Islet of Langerhans (tissue), 1 donor: Measurements from ENCODE around the gene C4orf36.

Experiments
- FAIRE-seq: peaks from one replicate; lab custom pipeline; 2011; peaks lifted over from hg19 to GRCh38; lab: Jason Lieb, UNC

Gene C4orf36, protein sequence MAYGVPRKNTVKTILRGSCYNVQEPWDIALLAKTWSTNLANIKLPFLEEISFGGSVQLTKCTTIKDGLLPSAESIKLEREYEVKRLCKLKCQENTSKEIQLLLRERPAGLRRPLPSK

DNA sequence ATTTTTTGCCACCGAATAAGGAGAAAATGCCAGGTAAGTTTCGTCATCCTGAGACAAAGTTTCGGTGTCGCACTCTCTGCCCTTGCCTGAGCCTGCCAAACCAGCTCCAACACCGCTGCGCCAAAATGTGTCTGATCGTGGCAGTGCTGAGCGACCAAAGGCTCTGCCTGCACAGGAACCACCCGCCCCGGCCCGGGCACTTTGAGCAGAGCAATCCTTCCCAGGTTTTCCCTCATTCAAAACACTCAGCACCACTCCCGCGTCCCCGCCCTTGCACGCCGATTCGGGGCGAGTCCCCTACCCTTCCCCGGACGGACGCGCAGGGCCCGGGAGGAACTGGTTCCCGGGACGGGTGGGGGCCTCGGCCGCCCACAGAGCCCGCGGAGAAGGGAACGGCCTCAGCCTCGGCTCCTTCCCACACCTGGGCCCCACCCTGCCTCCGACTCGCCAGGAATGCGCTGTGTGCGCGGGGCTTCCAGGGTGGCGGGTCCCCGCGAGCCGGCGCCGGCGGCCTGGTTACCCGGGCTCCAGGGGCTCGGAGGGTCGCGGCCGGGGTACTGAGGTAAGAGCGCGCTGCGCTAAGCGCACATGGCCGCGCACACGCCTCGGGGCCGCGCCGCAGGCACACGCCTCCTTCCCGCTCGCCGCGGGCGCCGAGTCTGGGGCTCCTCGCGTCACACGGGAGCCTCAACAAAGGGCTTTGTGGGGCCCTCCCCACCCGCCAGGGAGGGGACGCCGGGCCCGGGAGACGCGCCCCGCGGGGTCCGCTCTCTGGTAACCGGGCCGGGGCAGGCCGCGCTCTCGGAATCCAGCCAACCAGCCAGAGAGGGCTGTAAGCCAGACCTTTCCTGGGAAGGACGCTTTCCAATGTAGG is at the start of gene C4orf36:
TSS of gene C4orf36 (minus strand) at position 661 of the 874 bp plus-strand sequence. CDS start 902 bp downstream, outside the sequence.
- no peak for FAIRE-seq

- FAIRE-seq = no peak
Measured at GRCh38 chr4:86940920-86941460, 48.8 kb upstream of the C4orf36 start.

GRCh38 chr4:86939729-86940575 is 47.7 kb upstream of the C4orf36 start:
- no peak for FAIRE-seq

DNA sequence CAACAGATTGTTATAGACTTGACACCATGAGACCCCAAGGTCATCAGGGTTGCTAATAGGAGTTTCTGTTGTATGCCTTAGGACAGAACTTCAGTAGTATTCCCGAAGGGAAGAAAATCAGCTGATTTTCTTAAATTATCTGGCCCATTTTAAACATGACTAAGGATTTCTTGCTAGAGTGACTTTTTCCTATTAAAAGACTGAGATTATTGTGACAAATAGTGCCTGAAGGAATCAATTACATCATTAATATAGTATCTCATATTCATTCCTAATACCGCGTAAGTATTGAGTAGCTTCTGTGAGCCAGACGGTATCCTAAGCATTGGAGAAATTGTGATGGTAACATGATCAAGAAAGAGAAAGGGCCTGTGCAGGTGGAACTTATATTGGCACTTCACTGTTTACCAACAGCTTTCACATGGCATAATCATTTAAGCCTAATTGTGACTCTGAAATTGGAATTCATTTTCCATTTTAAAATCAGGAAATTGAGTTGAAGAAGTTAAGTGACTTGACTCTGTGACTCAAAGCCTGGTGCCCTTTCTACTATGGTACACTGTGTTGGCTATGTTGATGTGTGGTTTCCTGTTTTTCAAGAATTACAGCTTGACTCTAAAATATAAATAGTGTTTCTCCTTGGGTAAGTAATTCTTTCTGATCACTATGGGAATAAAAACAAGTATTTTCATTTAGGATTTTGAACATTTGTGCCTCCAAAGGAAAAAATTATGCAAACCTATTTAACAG is 46.7 kb upstream of the C4orf36 start:
- no peak for FAIRE-seq

- no peak for FAIRE-seq
Measured at GRCh38 chr4:86935853-86936733, 43.9 kb upstream of the C4orf36 start.

DNA sequence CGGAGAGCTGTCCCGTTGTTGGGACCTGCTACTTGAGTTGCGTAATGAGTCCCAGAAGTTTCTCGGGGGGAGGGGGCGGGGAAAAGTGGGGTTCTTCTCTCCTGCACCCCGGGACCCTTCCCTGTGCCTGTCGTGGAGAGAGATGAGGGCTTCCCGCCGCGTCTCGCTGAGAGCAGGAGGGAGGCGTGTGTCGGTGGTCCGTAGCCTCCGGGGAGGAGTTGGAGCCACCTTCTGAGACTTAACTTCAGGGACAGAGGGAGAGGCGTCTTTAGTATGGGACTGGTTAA is 43.3 kb upstream of the C4orf36 start:
- no peak for FAIRE-seq

DNA sequence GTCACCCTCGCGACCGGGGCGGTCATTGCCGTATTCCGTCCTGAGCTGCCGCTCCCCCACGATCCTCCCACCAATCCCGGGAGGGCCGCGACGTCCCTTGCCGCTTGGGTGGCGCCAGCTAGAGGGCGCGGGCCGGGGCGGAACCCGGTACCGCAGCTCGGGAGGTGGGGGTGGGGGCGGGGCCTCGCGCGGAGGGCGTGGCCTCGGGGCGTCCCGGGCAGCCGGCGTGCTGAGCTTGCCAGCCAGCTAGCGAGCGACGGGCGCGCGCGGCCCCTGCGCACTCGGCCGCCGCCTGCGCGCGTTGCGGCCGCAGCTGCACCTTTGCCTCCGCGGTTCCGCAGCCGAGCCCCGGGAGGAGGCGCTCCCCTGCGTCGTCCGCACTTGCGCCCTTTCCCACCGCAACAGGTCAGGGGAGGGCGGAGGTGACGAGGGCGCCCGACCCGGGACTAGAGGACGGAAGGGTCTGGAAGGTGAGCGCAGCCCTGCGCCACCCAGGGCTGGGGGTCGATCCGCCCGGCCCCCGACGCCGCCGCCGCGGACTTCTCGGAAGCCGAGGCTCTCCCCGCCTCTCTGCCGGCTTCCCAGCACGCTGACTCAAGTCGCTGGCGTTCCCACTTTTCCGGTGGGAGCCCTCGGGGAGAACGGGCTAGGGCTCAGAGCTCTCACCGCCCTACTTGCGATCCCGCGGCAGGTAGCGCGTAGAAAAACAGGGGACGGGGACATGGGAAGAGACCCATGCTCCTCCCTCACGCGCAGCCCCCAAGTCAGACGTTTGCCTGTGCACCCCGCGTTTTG is 42.7 kb upstream of the C4orf36 start, which contains the start of gene AFF1:
TSS of gene AFF1 (plus strand) at position 241 of the 795 bp plus-strand sequence. CDS start 13,523 bp downstream, outside the sequence.
- FAIRE-seq = no peak

DNA sequence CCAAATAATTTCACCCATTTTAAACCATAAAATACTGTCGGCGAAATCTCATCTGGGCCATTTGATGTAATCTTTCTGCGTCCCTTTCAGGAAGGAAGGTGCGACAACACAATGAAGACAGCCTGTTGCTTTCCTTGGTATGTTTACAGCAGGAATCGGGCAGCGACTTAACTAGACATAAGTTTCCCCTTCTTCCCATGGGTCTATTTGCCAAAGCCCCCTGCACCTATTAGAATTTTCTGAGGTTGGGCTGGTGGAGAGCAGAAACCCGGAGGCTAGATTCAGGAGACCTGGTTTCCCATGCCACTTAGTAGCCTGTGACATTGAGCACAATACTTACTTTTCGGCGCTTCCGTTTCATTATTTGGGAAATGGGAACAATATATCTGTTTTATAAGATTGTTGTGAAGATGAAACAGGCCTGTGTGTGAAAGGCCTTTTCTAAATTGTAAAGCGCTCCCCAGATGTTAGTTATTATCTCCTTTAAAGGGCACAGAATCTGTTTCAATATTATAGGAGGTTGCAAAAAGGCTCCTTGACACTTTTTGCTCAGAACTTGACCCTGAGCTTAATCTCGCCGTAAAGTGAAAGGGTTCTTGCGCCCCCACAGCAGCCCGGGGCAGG is 42.0 kb upstream of the C4orf36 start:
- peak; percentile 61 for FAIRE-seq

GRCh38 chr4:86928400-86929255 is 36.4 kb upstream of the C4orf36 start:
- no peak for FAIRE-seq

DNA sequence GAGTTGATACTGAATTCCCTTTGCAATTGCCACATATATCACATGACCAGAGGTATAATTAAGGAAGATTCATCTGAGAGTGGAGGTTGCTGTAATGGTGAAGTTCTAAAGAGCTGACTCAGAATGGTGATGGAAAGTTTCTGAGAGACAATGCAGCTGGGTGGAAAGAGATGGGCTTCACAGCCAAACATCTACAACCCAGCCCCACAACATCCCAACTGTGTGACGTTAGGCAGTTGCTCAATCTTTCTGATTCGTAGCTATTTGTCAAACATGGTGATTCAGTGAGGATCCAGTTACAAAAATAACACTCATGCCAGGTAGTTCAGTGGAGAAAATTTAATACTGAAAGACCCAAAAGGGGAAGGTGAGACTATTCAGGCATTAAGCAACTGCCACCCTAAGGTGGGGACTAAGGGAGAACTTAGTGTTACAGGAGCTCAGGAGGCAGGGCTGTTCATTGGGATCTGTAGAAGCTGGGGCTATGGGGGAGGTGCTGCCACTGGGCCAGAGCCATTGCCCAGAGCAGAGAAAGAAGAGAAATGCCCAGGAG is 35.7 kb upstream of the C4orf36 start:
- no peak for FAIRE-seq

DNA sequence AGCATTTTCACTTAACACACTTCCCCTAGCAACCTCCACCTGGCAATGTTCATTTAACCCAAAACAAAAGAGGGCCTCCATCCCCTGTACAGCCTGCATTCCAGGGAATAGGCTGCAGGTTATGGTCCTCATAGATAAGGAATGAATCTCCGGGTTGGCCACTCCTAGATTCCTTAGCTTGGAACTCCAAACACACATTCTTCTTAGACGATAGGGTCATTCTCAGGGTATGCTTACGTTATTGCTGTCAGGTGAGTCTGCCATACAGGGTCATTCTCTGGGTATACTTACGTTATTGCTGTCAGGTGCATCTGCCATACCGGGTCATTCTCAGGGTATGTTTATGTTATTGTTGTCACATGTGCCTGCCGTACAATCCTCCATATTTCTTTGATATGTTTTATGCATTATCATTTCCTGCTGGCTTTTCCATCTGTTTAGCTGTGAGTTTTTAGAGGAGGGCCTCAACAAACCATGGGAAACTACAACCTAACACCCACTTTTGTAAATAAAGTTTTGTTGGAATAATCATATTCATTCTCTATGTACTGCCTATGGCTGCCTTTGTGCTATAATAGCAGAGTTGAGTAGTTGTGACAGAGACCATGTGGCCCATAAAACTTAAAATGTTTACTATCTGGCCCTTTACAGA is 34.3 kb upstream of the C4orf36 start:
- no peak for FAIRE-seq

DNA sequence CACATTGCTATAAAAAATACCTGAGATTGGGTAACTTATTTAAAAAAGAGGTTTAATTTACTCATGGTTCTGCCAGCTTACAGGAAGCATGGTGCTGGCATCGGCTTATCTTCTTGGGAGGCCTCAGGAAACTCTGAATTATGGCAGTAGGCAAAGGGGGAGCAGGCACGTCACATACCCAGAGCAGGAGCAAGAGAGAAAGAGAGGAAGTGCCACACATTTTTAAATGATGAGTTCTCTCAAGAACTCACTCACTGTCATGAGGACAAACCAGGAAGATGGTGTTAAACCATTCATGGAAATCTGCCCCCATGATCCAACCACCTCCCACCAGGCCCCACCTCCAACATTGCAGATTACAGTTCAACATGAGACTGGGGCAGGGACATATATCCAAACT is 32.6 kb upstream of the C4orf36 start:
- no peak for FAIRE-seq

- no peak for FAIRE-seq
Measured at GRCh38 chr4:86921608-86922252, 29.5 kb upstream of the C4orf36 start.

DNA sequence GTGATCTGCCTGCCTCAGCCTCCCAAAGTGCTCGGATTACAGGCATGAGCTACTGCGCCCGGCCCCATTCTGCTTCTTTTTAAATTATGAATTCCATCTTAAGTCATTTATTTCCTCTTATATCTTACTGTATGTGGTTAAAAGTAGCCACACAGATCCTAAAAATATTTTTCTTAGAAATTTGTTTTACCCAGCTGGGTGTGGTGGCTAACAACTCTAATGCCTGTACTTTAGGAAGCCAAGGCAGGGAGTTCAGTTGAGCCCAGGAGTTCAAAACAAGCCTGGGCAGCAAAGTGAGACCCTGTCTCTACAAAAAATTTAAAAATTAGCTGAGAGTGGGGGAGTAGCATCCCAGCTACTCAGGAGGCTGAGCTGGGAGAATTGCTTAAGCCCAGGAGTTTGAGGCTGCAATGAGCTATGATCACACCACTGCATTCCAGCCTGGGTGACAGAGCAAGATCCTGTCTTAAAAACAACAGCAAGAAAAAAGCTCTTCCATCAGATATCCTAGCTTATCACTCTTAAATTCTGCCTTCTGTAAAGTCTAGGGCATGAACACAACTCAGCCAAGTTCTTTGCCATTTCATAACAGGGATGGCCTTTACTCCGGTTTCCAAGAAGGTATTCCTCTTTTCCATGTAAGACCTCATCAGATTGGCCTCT is 27.5 kb upstream of the C4orf36 start:
- FAIRE-seq = no peak

DNA sequence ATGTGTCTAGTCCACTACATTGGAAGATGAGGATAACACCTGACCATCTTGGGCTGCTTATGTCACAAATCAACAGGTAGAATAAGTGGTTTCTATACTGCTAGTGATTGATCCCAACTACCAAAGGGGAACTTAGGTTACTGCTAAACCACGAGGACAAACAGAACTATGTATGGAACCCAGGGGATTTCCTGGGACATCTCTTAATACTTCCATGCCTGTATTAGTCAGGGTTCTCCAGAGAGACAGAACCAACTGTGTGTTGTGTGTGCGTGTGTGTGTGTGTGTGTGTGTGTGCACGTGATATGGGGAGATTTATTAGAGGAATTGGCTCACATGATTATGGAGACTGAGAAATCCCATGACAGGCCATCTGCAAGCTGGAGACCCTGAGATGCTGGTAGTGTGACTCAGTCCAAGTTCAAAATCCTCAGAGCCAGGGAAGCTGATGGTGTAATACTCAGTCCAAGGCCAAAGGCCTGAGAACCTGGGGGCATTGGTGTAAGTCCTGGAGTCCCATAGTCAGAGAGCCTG is 26.4 kb upstream of the C4orf36 start:
- no peak for FAIRE-seq

DNA sequence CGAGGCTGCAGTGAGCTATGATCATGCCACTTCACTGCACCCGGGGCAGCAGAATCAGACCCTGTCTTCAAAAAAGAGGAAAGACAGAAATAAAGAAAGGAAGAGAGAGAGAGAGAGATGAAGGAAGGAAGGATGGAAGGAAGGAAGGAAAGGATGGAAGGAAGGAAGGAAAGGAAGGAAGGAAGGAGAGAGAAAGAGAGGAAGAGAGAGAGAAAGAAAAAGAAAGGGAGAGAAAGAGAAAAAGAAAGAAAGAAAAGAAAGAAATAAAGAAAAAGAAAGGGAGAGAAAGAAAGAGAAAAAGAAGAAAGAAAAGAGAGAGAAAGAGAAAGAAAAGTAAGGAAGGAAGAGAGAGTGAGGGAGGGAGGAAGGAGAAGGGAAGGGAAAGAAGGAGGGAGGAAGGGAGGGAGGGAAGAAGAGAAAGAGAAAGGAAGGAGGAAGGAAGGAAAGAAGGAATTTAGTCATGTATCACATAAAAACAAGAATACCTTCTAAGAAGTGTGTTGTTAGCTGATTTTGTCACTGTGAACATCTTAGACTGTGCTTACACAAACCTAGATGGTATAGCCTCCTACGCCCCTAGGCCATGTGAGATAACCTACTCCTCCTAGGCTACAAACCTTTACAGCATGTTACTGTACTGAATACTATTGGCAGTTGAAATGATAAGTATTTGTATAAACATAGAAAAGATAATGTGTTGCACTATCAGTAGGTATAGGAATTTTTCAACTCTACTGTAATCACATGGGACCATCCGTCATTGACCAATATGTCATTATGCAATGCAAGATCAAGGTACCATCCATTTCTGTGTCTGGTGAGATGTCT is 25.2 kb upstream of the C4orf36 start:
- no peak for FAIRE-seq
